ENCODE data around the gene TXN.
"Not testable (repeated sequence)": the region's sequence is repeated elsewhere in the genome, so short reads cannot be mapped to it uniquely, and the experiment has no call there.

The TXN gene

GRCh38 chr9:110255463-110256379 lies 586 bp downstream of the TXN start:
- H3K27ac Mint-ChIP-seq, result peak overlapping the region; percentile 99
- peak; percentile 72 for DNase-seq
- H3K4me1 Mint-ChIP-seq, result peaks cover 49% of the 10 kb centered on the region

GRCh38 chr9:110255034-110255462 lies 1.3 kb downstream of the TXN start:
- Mint-ChIP-seq H3K9me3 (no peaks in the 10 kb centered on the region), H3K36me3 (ENCODE audit: low read depth) (peaks cover 28% of the 10 kb centered on the region), H3K27me3 (ENCODE audit: low read depth, poor library complexity) (peaks cover 7% of the 10 kb centered on the region), H3K27ac (no peak overlapping the region), H3K4me1 (peaks cover 48% of the 10 kb centered on the region), H3K4me3 (peak overlapping the region; percentile 99)
- DNase-seq, result peak; percentile 34
- TF ChIP-seq CTCF (IDR thresholded peaks at IDR 0.05), result no peak

More at GRCh38 chr9:110255463-110256379, 586 bp downstream of the TXN start:
- H3K4me3 Mint-ChIP-seq, result peak overlapping the region; percentile 99
- peaks cover 22% of the 10 kb centered on the region for H3K36me3 Mint-ChIP-seq (ENCODE audit: low read depth)
- no peak for TF ChIP-seq CTCF (IDR thresholded peaks at IDR 0.05)
- H3K9me3 Mint-ChIP-seq, result no peaks in the 10 kb centered on the region
- H3K27me3 Mint-ChIP-seq (ENCODE audit: low read depth, poor library complexity), result peaks cover 7% of the 10 kb centered on the region

GRCh38 chr9:110254500-110254899 lies 1.8 kb downstream of the TXN start:
- no peak for DNase-seq
- Mint-ChIP-seq H3K36me3 (ENCODE audit: low read depth) (peaks cover 34% of the 10 kb centered on the region), H3K27me3 (ENCODE audit: low read depth, poor library complexity) (peaks cover 7% of the 10 kb centered on the region), H3K4me1 (peaks cover 48% of the 10 kb centered on the region), H3K9me3 (no peaks in the 10 kb centered on the region), H3K27ac (peak overlapping the region; percentile 8), H3K4me3 (peak overlapping the region; percentile 99)
- no peak for TF ChIP-seq CTCF (IDR thresholded peaks at IDR 0.05)

GRCh38 chr9:110252509-110253139 lies 3.7 kb downstream of the TXN start:
- Mint-ChIP-seq H3K4me3 (no peak overlapping the region), H3K9me3 (no peaks in the 10 kb centered on the region), H3K27ac (no peak overlapping the region), H3K36me3 (ENCODE audit: low read depth) (peaks cover 44% of the 10 kb centered on the region), H3K4me1 (peaks cover 34% of the 10 kb centered on the region), H3K27me3 (ENCODE audit: low read depth, poor library complexity) (peaks cover 6% of the 10 kb centered on the region)
- no peak for DNase-seq
- no peak for TF ChIP-seq CTCF (IDR thresholded peaks at IDR 0.05)

GRCh38 chr9:110251770-110252169 lies 4.5 kb downstream of the TXN start:
- H3K4me1 Mint-ChIP-seq, result peaks cover 25% of the 10 kb centered on the region
- H3K27ac Mint-ChIP-seq, H3K9me3 Mint-ChIP-seq: not testable (repeated sequence)

GRCh38 chr9:110251212-110251611 lies 5.1 kb downstream of the TXN start:
- TF ChIP-seq CTCF (IDR thresholded peaks at IDR 0.05), result no peak
- Mint-ChIP-seq H3K4me3 (no peak overlapping the region), H3K27me3 (ENCODE audit: low read depth, poor library complexity) (peaks cover 3% of the 10 kb centered on the region), H3K4me1 (peaks cover 25% of the 10 kb centered on the region), H3K27ac (no peak overlapping the region), H3K36me3 (ENCODE audit: low read depth) (peaks cover 50% of the 10 kb centered on the region), H3K9me3 (no peaks in the 10 kb centered on the region)
- DNase-seq, result no peak

More at GRCh38 chr9:110251770-110252169, 4.5 kb downstream of the TXN start:
- DNase-seq; H3K4me3 Mint-ChIP-seq; H3K27me3 Mint-ChIP-seq (ENCODE audit: low read depth, poor library complexity): not testable (repeated sequence)
- peaks cover 45% of the 10 kb centered on the region for H3K36me3 Mint-ChIP-seq (ENCODE audit: low read depth)

Measured in nephron progenitor cell (in vitro differentiated cells).